SK-N-SH (cell line): ENCODE measurements around the gene DHRSX. TPM values are rescaled to one million over a fixed set of nuclear protein-coding genes. Genes with fewer than 3 reads are reported as not detected.

Source experiments
- CTCF ChIA-PET: fragments of 300-600, 350-600 bp; formaldehyde crosslinking; extraction: SDS; loops from one replicate; lab custom pipeline; 2021; lab: Yijun Ruan, JAX
- POLR2A ChIA-PET: fragments of 350-600 bp; sonication (Branson Sonifier 250); formaldehyde crosslinking; extraction: SDS; loops from one replicate; lab custom pipeline; 2020; ENCODE audit warnings: antibody characterized with exemption, inconsistent platforms; lab: Yijun Ruan, JAX
- DNase-seq: peaks from one replicate; pipeline ENCODE4 v3.0.0; 2012
- H2AFZ ChIP-seq: fragments of 200-600 bp; sonication (generic); 2 replicates; pipeline ENCODE4 v1.8.1; 2016; ENCODE audit warnings: antibody characterized with exemption, mild to moderate bottlenecking, low read depth
- H3F3A ChIP-seq: fragments of 200-600 bp; sonication (generic); replicated peaks from 2 replicates; pipeline ENCODE3; 2016; ENCODE audit warnings: antibody characterized with exemption, mild to moderate bottlenecking; ENCODE audit not compliant: insufficient read depth
- H3K27ac ChIP-seq, 2 experiments: fragments of 200-500 bp in 1 of 2; fragments of 200-600 bp in 1 of 2; sonication (Bioruptor generic) in 1 of 2; sonication (generic), shearing (Covaris generic) in 1 of 2; 2 replicates each; pipeline versions ENCODE4 v1.5.1 to v1.6.1; 2014 to 2016; ENCODE audit warnings: low read depth in 2 of 2, inconsistent platforms in 1 of 2, low read length in 1 of 2, mild to moderate bottlenecking in 1 of 2, mixed read lengths in 1 of 2
- H3K27me3 ChIP-seq: fragments of 200-600 bp; sonication (generic), shearing (Covaris generic); 2 replicates; pipeline ENCODE4 v1.6.1; 2016; ENCODE audit warnings: mixed run types; ENCODE audit not compliant: insufficient read depth
- H3K36me3 ChIP-seq, 2 experiments: fragments of 200-500 bp in 1 of 2; fragments of 200-600 bp in 1 of 2; sonication (Bioruptor generic) in 1 of 2; sonication (generic) in 1 of 2; replicated peaks in 1 of 2; 2 replicates each; pipeline versions ENCODE3 to v1.5.1; 2014 to 2016; ENCODE audit warnings: low read length in 1 of 2, mild to moderate bottlenecking in 1 of 2; ENCODE audit not compliant: insufficient read depth in 2 of 2, control insufficient read depth in 1 of 2
- H3K4me1 ChIP-seq, 2 experiments: fragments of 200-500 bp in 1 of 2; fragments of 200-600 bp in 1 of 2; sonication (Bioruptor generic) in 1 of 2; sonication (generic), shearing (Covaris generic) in 1 of 2; 2 replicates each; pipeline versions ENCODE4 v1.5.1 to v1.6.1; 2014 to 2016; ENCODE audit warnings: low read depth in 1 of 2, low read length in 1 of 2, mixed run types in 1 of 2; ENCODE audit not compliant: insufficient read depth in 2 of 2, control insufficient read depth in 1 of 2
- H3K4me2 ChIP-seq: fragments of 200-600 bp; sonication (generic), shearing (Covaris generic); 2 replicates; pipeline ENCODE4 v1.6.1; 2017; ENCODE audit warnings: mixed run types
- H3K4me3 ChIP-seq, 2 experiments: fragments of 200-500 bp in 1 of 2; fragments of 200-600 bp in 1 of 2; sonication (Bioruptor generic) in 1 of 2; sonication (generic), shearing (Covaris generic) in 1 of 2; 2 replicates each; pipeline versions ENCODE4 v1.5.1 to v1.8.1; 2014 to 2016; ENCODE audit warnings: low read depth in 2 of 2, inconsistent platforms in 1 of 2, low read length in 1 of 2, mild to moderate bottlenecking in 1 of 2, mixed read lengths in 1 of 2, moderate library complexity in 1 of 2
- H3K79me2 ChIP-seq: fragments of 200-600 bp; sonication (generic); 2 replicates; pipeline ENCODE4 v1.8.1; 2017; ENCODE audit warnings: mild to moderate bottlenecking; ENCODE audit not compliant: insufficient read depth
- H3K9ac ChIP-seq: fragments of 200-600 bp; sonication (generic); 2 replicates; pipeline ENCODE4 v1.6.1; 2017; ENCODE audit warnings: mixed run types
- H3K9me2 ChIP-seq: fragments of 200-600 bp; sonication (generic); 2 replicates; pipeline ENCODE4 v1.6.1; 2017; ENCODE audit warnings: mixed run types
- H3K9me3 ChIP-seq: fragments of 200-600 bp; sonication (generic); 2 replicates; pipeline ENCODE4 v1.6.1; 2017; ENCODE audit warnings: mixed run types, mild to moderate bottlenecking, moderate library complexity
- H4K20me1 ChIP-seq: fragments of 200-600 bp; sonication (generic); 2 replicates; pipeline ENCODE4 v1.6.1; 2017; ENCODE audit warnings: mild to moderate bottlenecking, mixed run types; ENCODE audit not compliant: insufficient read depth
- CHD2 ChIP-seq: fragments of 150-350 bp; IDR thresholded peaks from 2 replicates; pipeline ENCODE4 v1.6.1; 2018; ENCODE audit warnings: low read length; ENCODE audit not compliant: partially characterized antibody
- EP300 ChIP-seq, 2 experiments: IDR thresholded peaks; 2 replicates each; pipeline versions ENCODE4 v1.4.0 to v1.6.1; 2012; ENCODE audit warnings: borderline replicate concordance in 1 of 2, low read depth in 1 of 2, low read length in 1 of 2
- EZH2phosphoT487 ChIP-seq: fragments of 200-600 bp; sonication (generic); IDR thresholded peaks from 2 replicates; pipeline ENCODE4 v1.6.1; 2017; ENCODE audit warnings: low read depth, mixed run types, mild to moderate bottlenecking, antibody characterized with exemption, moderate library complexity, borderline replicate concordance
- FOXM1 ChIP-seq: IDR thresholded peaks from 2 replicates; pipeline ENCODE4 v1.4.0; 2012; ENCODE audit warnings: low read depth, mild to moderate bottlenecking
- GATA2 ChIP-seq: sonication (generic); formaldehyde crosslinking; IDR thresholded peaks from 2 replicates; pipeline ENCODE4 v1.5.0; 2020; ENCODE audit warnings: mild to moderate bottlenecking, missing genetic modification reagents
- MXI1 ChIP-seq: IDR thresholded peaks from 2 replicates; pipeline ENCODE4 v1.6.1; 2012; ENCODE audit warnings: mild to moderate bottlenecking, low read depth, low read length, improper control_type of control experiment
- RCOR1 ChIP-seq: fragments of 150-350 bp; IDR thresholded peaks from 2 replicates; pipeline ENCODE4 v1.6.1; 2017; ENCODE audit warnings: antibody characterized with exemption, low read length
- RFX5 ChIP-seq: IDR thresholded peaks from 2 replicates; pipeline ENCODE4 v1.6.1; 2012; ENCODE audit warnings: mild to moderate bottlenecking, improper control_type of control experiment, low read length
- SMC3 ChIP-seq: IDR thresholded peaks from 2 replicates; pipeline ENCODE4 v1.6.1; 2012; ENCODE audit warnings: low read depth, low read length, improper control_type of control experiment
- TEAD4 ChIP-seq: IDR thresholded peaks from 2 replicates; pipeline ENCODE4 v1.4.0; 2012; ENCODE audit warnings: mild to moderate bottlenecking, borderline replicate concordance; ENCODE audit not compliant: insufficient read depth
- ZBTB33 ChIP-seq: IDR thresholded peaks from 2 replicates; pipeline ENCODE4 v1.4.0; 2012; ENCODE audit warnings: low read depth, borderline replicate concordance
- WGBS: methylation state at CpG from one replicate; pipeline ENCODE4 v1.1.6; 2017; ENCODE audit warnings: low lambda C conversion rate; 5-methylcytosine and 5-hydroxymethylcytosine counted together
- polyA plus RNA-seq, 3 experiments: library from polyadenylated mRNA; depleted of rRNA; stranded (reverse); fragments of >200 nt; gene quantifications; 2 replicates each; pipeline ENCODE4 v1.2.3, GENCODE V29; 2012
- TF ChIP-seq, protein P1 (sequence below): IDR thresholded peaks from 2 replicates; pipeline ENCODE4; 2012
- TF ChIP-seq, protein P2 (sequence below): fragments of 150-350 bp; IDR thresholded peaks from 2 replicates; pipeline ENCODE4 v1.6.1; 2017; ENCODE audit warnings: antibody characterized with exemption, low read length, low read depth, borderline replicate concordance
- TF ChIP-seq, protein P3 (sequence below): fragments of 200-600 bp; sonication (generic); IDR thresholded peaks from 2 replicates; pipeline ENCODE4 v1.6.1; 2017; ENCODE audit warnings: antibody characterized with exemption, mild to moderate bottlenecking, moderate library complexity

Gene DHRSX
- polyA plus RNA-seq, 1 of the 3 experiments (the other 2 are of a cell fraction) = 34.3 TPM

GRCh38 chrX:2332252-2332651, 168.5 kb downstream of the DHRSX start:
- no peaks in the 10 kb centered on the region for H3K4me1 ChIP-seq
- no peak overlapping the region for H3K27ac ChIP-seq
- H3K9ac ChIP-seq = no peak overlapping the region
- H2AFZ ChIP-seq = no peak overlapping the region
- no peak overlapping the region for H3K4me3 ChIP-seq
- ChIA-PET CTCF (no interaction called here), POLR2A (no interaction called here)
- no peaks in the 10 kb centered on the region for H3K9me2 ChIP-seq
- H3K79me2 ChIP-seq = no peaks in the 10 kb centered on the region
- no peaks in the 10 kb centered on the region for H3K27me3 ChIP-seq
- no peaks in the 10 kb centered on the region for H4K20me1 ChIP-seq
- WGBS = 93% methylated on average over 4 of the region's 4 CpGs
- DNase-seq = no peak
- H3K9me3 ChIP-seq = no peaks in the 10 kb centered on the region
- no peak for TF ChIP-seq CHD2
- no peaks in the 10 kb centered on the region for H3F3A ChIP-seq
- no peak overlapping the region for H3K4me2 ChIP-seq
- H3K36me3 ChIP-seq = no peaks in the 10 kb centered on the region

DNA sequence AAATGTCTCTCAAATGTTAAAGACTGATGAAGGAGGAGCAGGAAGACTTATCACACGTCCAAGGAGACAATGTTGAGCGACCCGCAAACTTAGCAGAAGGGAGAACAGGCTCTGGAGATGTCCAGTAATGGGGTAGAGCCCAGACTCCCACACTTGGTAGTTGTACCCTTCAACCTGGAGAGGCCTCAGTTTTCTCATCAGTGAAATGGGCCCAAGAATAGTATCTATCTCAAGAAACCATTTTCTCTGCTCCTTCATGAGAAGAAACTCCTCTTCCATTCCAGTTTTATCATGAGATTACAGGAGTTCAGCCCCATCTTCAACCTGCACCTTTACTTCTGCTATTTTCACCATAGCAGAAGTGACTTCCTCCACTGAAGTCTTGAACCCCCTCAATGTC, 169.9 kb downstream of the DHRSX start:
- no peak for DNase-seq
- H3K79me2 ChIP-seq = no peaks in the 10 kb centered on the region
- no peak overlapping the region for H2AFZ ChIP-seq
- CTCF ChIA-PET = no interaction called here
- H4K20me1 ChIP-seq = no peaks in the 10 kb centered on the region
- WGBS = 93% methylated on average over 3 of the region's 3 CpGs
- POLR2A ChIA-PET = no interaction called here
- H3K9ac ChIP-seq = no peak overlapping the region
- no peak overlapping the region for H3K4me2 ChIP-seq
- H3K4me1 ChIP-seq = no peaks in the 10 kb centered on the region
- H3K36me3 ChIP-seq = no peaks in the 10 kb centered on the region
- TF ChIP-seq ZBTB33 (no peak), RCOR1 (no peak), SMC3 (no peak), FOXM1 (no peak), MXI1 (no peak), EP300 (IDR thresholded peaks at IDR 0.05; ENCODE audit: borderline replicate concordance in 1 of 2, low read depth in 1 of 2, low read length in 1 of 2) (no peak)
- TF ChIP-seq, protein P1, sequence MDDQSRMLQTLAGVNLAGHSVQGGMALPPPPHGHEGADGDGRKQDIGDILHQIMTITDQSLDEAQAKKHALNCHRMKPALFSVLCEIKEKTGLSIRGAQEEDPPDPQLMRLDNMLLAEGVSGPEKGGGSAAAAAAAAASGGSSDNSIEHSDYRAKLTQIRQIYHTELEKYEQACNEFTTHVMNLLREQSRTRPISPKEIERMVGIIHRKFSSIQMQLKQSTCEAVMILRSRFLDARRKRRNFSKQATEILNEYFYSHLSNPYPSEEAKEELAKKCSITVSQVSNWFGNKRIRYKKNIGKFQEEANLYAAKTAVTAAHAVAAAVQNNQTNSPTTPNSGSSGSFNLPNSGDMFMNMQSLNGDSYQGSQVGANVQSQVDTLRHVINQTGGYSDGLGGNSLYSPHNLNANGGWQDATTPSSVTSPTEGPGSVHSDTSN = no peak
- H3K27me3 ChIP-seq = no peaks in the 10 kb centered on the region
- H3F3A ChIP-seq = no peaks in the 10 kb centered on the region
- no peak overlapping the region for H3K27ac ChIP-seq
- no peaks in the 10 kb centered on the region for H3K9me3 ChIP-seq
- no peaks in the 10 kb centered on the region for H3K9me2 ChIP-seq
- H3K4me3 ChIP-seq = no peak overlapping the region

DNA sequence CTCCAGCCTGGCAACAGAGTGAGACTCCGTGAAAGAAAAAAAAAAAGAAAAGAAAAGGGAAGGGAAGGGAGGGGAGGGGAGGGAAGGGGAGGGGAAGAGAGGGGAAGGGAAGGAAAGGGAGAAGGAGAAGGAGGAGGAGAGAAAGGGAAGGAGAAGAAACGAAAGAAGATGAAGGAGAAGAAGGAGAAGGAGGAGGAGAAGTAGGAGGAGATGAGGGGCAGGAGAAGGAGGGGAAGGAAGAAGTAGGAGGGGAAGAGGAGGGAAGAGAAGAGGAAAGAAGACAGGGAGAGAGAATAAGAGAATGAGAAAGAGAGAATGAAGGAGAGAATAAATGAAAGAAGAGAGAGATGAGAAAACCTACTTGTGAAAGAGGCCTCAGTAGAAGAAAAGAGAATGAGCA, 170.3 kb downstream of the DHRSX start:
- Histone ChIP-seq H3K27ac (no peak overlapping the region), H3K9me2 (no peaks in the 10 kb centered on the region), H3K36me3 (no peaks in the 10 kb centered on the region), H3K9ac (no peak overlapping the region), H2AFZ (no peak overlapping the region), H4K20me1 (no peaks in the 10 kb centered on the region), H3K9me3 (no peaks in the 10 kb centered on the region), H3K4me2 (no peak overlapping the region), H3K4me3 (no peak overlapping the region), H3K27me3 (no peaks in the 10 kb centered on the region), H3K4me1 (no peaks in the 10 kb centered on the region), H3K79me2 (no peaks in the 10 kb centered on the region), H3F3A (no peaks in the 10 kb centered on the region)
- POLR2A ChIA-PET = no interaction called here
- no peak for DNase-seq
- CTCF ChIA-PET = no interaction called here
- WGBS = 43% methylated on average over 2 of the region's 2 CpGs
- TF ChIP-seq, protein P2, sequence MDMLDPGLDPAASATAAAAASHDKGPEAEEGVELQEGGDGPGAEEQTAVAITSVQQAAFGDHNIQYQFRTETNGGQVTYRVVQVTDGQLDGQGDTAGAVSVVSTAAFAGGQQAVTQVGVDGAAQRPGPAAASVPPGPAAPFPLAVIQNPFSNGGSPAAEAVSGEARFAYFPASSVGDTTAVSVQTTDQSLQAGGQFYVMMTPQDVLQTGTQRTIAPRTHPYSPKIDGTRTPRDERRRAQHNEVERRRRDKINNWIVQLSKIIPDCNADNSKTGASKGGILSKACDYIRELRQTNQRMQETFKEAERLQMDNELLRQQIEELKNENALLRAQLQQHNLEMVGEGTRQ = no peak
- no peak for TF ChIP-seq TEAD4
- TF ChIP-seq ZBTB33 = no peak
- TF ChIP-seq GATA2 (CRISPR knock-in tag) = no peak
- TF ChIP-seq RFX5 = no peak
- TF ChIP-seq EZH2phosphoT487 = no peak
- no peak for TF ChIP-seq FOXM1
- TF ChIP-seq, protein P3, sequence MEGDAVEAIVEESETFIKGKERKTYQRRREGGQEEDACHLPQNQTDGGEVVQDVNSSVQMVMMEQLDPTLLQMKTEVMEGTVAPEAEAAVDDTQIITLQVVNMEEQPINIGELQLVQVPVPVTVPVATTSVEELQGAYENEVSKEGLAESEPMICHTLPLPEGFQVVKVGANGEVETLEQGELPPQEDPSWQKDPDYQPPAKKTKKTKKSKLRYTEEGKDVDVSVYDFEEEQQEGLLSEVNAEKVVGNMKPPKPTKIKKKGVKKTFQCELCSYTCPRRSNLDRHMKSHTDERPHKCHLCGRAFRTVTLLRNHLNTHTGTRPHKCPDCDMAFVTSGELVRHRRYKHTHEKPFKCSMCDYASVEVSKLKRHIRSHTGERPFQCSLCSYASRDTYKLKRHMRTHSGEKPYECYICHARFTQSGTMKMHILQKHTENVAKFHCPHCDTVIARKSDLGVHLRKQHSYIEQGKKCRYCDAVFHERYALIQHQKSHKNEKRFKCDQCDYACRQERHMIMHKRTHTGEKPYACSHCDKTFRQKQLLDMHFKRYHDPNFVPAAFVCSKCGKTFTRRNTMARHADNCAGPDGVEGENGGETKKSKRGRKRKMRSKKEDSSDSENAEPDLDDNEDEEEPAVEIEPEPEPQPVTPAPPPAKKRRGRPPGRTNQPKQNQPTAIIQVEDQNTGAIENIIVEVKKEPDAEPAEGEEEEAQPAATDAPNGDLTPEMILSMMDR = no peak
